GM12891 (cell line): ENCODE measurements around the gene HINFP.

Experiments
- PAX5 ChIP-seq: IDR thresholded peaks from 2 replicates; pipeline ENCODE4 v1.6.1; 2011; ENCODE audit warnings: low read length, moderate library complexity, mild to moderate bottlenecking; ENCODE audit not compliant: insufficient read depth, severe bottlenecking
- POLR2A ChIP-seq: IDR thresholded peaks from 2 replicates; pipeline ENCODE4 v1.6.1; 2011; ENCODE audit warnings: low read depth, low read length, control low read depth
- POLR2AphosphoS5 ChIP-seq: IDR thresholded peaks from 2 replicates; pipeline ENCODE4 v1.6.1; 2011; ENCODE audit warnings: low read depth, low read length, control low read depth
- POU2F2 ChIP-seq: IDR thresholded peaks from 2 replicates; pipeline ENCODE4 v1.6.1; 2011; ENCODE audit warnings: low read depth, mild to moderate bottlenecking, control low read depth, low read length, moderate library complexity
- SPI1 ChIP-seq: IDR thresholded peaks from 2 replicates; pipeline ENCODE4 v1.6.1; 2011; ENCODE audit warnings: low read depth, low read length, control low read depth
- TAF1 ChIP-seq: IDR thresholded peaks from 2 replicates; pipeline ENCODE4 v1.6.1; 2011; ENCODE audit warnings: low read depth, low read length, control low read depth

DNA sequence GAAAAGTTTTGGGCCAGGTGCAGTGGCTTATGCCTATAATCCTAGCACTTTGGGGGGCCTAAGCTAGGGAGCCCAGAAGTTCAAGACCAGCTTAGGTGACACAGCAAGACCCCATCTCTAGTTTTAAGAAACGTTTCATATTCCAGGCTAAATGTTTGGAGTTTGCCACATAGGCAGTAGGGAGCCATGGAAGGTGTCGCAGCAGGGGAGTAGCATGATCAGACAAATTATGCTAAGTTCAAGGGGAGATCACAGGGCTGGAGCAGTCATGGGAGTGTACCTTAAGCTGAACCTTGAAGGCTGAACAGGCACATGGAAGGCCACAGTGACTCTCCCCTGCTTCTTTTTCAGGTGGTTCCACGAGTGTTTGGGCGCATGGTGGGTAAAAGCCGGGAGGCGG lies 58.0 kb downstream of the HINFP start:
- no peak for TF ChIP-seq POLR2A
- TF ChIP-seq PAX5, result no peak
- no peak for TF ChIP-seq POLR2AphosphoS5
- no peak for TF ChIP-seq TAF1
- TF ChIP-seq SPI1, result no peak
- TF ChIP-seq POU2F2, result no peak
